HG03571 (cell line): ENCODE data around the gene PTPRB.

ENCODE experiments used
- ATAC-seq: cut with Tn5 transposase; IDR thresholded peaks from one replicate; pipeline ENCODE4 v1.9.1; 2021; ENCODE audit not compliant: unreplicated experiment

Gene PTPRB

GRCh38 chr12:70637303-70638085 is at the start of gene PTPRB:
Gene PTPRB (minus strand): TSS chr12:70637429. CDS start chr12:70637395, 34 bp downstream.
- no peak for ATAC-seq

GRCh38 chr12:70686907-70687306 is 49.7 kb upstream of the PTPRB start:
- no peak for ATAC-seq

DNA sequence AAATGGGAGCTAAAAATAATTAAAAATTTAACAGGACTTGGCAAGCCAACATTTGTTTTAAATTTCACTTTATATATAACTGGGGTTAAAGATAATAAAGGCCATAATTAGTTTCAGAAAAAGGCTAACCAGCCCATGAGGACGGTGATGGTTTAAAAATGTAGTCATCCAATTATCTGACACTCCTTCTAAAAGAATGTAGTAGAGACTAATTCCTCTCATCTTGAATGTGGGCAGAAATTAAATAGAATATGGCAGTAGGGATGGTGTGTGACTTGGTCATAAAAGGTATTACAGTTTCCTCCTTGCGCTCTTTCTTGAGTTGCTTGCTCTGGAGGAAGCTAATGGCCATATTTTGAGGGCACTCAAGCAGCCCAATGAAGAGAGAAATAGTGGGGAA is 49.1 kb upstream of the PTPRB start:
- ATAC-seq = no peak

- ATAC-seq = no peak
These were observed 46.7 kb upstream of the PTPRB start for GRCh38 chr12:70683976-70684375.

- no peak for ATAC-seq
These were observed 34.5 kb upstream of the PTPRB start for GRCh38 chr12:70671698-70672097.

- ATAC-seq = no peak
These were observed 33.7 kb upstream of the PTPRB start for GRCh38 chr12:70670948-70671347.

GRCh38 chr12:70667253-70667652 is 30.0 kb upstream of the PTPRB start:
- ATAC-seq = no peak

- no peak for ATAC-seq
These were observed 29.1 kb upstream of the PTPRB start for GRCh38 chr12:70666364-70666763.

GRCh38 chr12:70664465-70664881 is 27.2 kb upstream of the PTPRB start:
- ATAC-seq = no peak

DNA sequence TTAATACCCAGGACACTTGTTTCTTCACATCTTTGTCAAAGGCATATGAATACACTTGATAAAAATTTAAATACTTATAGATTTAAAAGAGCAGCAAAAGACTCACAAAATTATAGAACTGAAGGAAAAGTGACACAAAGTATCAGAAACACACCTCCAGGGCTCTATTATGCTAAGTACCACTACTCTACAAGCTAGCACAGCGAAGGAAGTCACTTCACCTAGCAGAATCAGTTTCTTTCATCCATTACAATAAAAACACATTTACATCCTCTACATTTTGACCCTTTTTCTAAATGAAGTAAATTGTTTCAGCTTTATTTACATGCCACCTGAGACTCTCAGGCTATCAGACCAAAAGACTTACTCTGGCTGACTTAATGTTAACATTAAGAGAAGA is 26.6 kb upstream of the PTPRB start:
- ATAC-seq = no peak

DNA sequence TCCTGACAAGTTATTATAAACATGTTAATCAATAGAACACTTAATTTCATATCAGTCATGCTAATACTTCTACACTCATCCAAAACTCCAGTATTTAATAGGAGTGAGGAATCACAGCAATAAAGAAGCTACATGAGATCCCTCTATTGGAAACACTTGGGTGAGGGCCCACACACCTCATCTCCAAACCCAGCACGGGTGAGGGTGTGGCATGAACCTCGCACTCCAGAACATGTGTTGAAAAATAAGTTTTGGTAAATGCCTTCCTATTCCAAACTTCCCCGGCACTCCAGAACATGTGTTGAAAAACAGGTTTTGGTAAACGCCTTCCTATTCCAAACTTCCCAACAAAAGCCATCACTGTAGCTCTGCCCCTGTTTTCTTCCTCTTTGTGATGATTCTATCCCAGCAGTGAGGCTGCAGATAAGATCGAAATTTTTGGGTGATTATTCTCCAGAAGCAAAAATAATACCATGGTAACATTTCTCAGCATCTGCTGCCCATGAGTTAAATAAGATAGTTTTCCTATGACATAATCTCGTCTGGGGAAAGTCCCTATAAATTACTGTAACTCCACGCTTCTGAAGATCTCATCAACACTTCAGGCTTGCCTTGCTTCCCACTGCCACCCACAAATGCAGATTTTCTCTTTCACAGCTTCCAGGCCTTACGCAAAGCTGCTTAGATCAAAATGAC is 24.4 kb upstream of the PTPRB start:
- no peak for ATAC-seq

DNA sequence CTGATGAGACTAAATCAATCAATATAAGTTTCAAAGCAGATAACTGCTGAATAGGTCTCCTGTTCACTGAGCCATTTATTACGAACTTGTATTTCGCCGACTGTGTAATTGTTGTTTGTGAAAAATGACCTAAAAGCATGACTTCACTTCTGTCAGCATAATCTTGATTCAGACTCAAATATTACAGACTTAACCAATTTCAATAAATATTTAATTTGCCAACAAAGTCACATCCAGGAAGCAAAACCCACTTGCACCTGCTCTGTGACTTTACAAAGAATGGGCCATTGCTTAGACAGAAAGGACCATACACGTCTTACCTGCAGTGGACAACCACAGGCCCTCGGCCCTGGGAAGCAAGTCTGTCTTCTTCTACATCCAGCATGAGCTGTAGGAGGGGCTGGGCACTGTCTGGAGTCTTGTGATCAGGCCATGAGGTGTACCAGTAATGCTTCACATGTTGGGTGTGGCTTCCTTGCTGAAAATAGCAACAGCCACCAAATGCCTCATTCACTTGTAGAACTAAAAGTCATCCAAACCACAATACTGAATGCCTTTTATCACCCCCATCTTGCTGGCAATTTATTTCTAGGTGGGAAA is 23.5 kb upstream of the PTPRB start:
- no peak for ATAC-seq

DNA sequence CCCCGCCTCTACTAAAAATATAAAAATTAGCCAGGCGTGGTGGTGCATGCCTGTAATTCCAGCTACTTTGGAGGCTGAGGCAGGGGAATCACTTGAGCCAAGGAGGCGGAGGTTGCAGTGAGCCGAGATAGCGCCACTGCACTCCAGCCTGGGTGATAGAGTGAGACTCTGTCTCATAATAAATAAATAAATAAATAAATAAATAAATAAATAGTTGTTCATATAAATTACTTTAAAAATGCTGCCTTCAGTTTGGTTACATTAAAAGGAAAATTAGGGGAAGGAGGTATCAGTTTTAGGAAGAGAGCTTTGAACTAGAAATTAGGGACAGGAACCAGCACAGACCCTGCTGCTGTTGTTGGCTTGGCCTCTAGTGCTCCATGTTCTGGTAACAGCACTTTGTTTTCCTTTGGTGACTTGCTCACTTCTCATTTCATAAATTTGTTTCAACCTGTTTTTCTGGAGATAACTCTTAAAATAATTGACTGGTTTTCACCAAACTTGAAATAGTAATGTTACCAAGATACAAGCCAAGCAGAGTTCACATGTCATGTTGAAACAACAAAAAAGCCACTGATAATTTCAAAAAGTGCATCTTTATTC is 22.9 kb upstream of the PTPRB start:
- ATAC-seq = no peak

- ATAC-seq = no peak
These were observed 21.9 kb upstream of the PTPRB start for GRCh38 chr12:70659077-70659606.

DNA sequence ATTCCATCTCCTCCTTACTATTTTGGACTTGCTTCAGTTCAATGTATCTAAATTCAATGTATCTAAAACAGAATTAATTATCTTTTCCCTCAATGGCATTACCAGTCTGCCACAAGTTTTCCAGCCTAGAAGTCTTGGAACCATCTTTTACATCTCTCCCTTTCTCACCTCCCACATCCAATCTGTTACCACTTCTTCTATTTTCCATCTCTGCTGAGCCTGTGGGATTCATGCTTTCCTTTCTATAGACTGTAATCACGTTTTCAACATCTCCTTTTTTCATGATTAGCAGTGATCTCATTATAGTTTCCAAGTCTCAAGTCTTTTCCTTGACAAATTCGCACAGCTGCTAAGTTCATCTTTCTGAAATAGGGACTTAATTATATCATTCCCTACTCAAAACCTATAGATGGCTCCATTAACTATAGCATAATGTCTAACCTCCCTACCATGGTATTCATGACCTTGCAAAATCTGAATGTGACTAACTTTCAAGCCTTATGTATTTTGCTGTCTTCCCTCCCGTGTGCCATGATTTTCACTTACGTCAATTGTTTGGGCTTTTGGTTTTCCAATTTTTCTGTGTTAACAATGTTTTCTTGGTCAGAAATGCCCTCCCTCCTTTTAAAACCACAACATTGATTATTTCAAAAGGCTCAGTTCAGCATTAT is 20.5 kb upstream of the PTPRB start:
- no peak for ATAC-seq

GRCh38 chr12:70652451-70652850 is 15.2 kb upstream of the PTPRB start:
- ATAC-seq = no peak

DNA sequence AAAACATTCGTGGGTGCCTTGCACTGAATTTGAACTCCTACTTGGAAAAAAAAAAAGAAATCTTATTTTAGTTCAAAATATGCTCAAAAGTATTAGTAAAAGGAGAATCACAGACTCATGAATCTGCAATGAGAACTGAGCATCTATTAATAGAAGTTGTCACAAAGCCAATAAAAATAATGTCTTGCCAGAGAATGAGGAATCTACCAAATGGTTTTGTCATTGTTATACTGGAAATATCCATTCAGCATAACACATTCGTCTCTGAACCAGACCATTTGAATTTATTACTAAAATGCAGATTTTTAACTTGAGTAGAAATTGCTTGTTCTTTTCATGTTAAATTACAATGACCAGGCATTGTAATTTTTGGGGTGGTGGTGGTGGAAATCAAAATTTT is 11.6 kb upstream of the PTPRB start:
- no peak for ATAC-seq

GRCh38 chr12:70648191-70648590 is 11.0 kb upstream of the PTPRB start:
- no peak for ATAC-seq

- ATAC-seq = no peak
These were observed 9.6 kb upstream of the PTPRB start for GRCh38 chr12:70646850-70647249.

GRCh38 chr12:70645494-70646317 is 8.5 kb upstream of the PTPRB start:
- no peak for ATAC-seq
